GM10266 (cell line): ENCODE measurements around the gene CD44.
"Not testable (repeated sequence)": the region's sequence is repeated elsewhere in the genome, so short reads cannot be mapped to it uniquely, and the experiment has no call there.

ENCODE experiments used
- DNase-seq: peaks from one replicate; pipeline ENCODE4 v3.0.0; 2012; ENCODE audit errors: extremely low spot score
- TF ChIP-seq, protein P1 (sequence below): IDR thresholded peaks from 2 replicates; pipeline ENCODE4 v1.5.1; 2012; ENCODE audit warnings: mild to moderate bottlenecking, low read depth; ENCODE audit not compliant: control insufficient read depth, insufficient read depth; ENCODE audit errors: missing control alignments

The CD44 gene

DNA sequence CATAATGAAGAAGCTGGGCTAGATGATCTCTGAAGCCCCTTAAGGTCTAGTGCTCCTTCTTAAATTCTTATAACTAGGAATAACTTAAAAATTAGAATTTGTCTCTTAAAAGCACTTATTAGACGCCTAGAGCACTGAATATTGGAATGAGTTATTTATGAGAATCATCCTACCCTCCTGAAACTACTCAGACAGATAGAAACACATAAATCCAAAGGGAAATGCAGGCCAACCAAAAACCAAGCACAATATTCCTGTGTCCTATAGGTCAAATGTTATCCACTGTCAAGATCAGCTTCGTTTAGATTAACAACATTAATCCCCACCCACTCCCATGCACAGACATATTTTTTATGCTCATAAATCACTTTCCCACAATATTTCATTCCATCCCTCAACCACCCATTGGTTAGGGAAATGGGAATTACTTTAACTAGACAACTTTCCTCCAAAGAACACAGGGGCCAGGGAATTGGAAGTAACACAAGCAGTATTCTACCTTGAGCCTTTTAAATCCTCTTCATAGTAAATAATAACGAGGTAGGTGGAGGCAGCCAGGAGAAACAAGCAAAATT, 87.1 kb downstream of the CD44 start:
- no peak for DNase-seq
- TF ChIP-seq, protein P1, sequence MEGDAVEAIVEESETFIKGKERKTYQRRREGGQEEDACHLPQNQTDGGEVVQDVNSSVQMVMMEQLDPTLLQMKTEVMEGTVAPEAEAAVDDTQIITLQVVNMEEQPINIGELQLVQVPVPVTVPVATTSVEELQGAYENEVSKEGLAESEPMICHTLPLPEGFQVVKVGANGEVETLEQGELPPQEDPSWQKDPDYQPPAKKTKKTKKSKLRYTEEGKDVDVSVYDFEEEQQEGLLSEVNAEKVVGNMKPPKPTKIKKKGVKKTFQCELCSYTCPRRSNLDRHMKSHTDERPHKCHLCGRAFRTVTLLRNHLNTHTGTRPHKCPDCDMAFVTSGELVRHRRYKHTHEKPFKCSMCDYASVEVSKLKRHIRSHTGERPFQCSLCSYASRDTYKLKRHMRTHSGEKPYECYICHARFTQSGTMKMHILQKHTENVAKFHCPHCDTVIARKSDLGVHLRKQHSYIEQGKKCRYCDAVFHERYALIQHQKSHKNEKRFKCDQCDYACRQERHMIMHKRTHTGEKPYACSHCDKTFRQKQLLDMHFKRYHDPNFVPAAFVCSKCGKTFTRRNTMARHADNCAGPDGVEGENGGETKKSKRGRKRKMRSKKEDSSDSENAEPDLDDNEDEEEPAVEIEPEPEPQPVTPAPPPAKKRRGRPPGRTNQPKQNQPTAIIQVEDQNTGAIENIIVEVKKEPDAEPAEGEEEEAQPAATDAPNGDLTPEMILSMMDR: no peak

DNA sequence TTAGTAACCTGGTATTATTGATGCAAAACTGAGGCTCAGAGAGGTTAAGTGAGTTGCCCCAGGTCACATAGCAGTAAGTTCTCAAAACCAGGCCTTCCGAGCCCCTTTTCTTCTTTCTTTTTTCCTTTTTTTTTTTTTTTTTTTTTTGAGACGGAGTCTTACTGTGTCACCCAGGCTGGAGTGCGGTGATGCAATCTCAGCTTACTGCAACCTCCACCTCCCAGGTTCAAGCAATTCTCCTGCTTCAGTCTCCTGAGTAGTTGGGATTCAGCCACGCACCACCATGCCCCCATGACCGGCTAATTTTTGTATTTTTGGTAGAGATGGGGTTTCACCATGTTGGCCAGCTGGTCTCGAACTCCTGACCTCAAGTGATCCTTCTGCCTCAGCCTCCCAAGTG, 87.8 kb downstream of the CD44 start:
- not testable (repeated sequence) for DNase-seq

DNA sequence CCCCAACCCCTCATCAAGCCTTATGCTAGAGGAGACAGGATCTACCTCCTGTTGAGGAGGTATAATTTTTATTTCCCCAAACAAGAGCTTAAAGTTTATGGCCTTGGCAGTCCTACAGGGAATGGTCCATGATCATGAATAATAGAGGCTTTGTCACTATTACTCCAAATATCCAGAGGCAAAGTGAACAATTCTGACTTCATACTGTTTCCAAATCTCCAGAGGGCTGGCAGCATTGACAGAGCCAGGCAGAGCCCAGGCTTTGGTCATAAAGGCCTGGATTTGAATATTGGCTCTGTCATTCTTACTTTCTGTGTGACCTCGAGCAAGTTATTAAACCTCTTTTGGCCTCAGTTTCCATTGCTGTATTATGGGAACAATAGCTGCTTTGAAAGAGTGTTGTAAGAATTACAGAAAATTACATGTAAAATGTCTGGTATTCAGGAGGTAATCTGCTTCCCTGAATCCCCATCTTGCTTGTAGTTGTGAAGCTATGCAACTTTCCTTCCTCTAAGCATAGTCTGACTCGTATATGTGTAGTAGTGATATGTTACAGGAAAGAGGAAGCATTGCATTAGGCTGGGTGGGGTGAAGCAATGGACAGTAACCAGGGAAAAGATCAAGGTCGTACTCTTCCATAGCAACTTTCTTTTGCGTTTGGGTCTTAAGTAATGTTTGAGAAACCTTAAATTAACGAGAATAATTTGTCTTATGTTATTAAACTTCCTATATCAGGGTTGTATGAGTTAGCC, 88.8 kb downstream of the CD44 start:
- no peak for DNase-seq

DNA sequence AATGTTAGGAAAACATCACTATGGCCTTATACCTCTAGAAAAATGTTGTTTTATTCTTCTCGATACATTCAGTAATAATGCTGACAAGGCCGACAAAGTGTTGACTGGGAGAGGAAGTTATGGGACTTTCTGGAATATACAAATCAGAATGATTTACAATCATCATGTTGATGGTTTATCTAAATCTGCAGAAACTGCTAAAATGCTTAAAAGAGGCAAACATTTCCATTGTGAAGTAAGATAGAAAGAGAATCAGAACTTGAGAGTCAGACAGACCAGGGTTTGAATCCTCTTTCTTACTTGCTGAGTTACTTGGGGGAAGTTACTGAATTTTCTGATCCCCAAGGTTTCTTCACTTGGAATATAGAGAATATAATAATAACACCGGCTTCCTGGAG, 89.4 kb downstream of the CD44 start:
- TF ChIP-seq, protein P1: no peak

More for the DNA sequence above, 88.8 kb downstream of the CD44 start:
- TF ChIP-seq, protein P1: no peak

DNA sequence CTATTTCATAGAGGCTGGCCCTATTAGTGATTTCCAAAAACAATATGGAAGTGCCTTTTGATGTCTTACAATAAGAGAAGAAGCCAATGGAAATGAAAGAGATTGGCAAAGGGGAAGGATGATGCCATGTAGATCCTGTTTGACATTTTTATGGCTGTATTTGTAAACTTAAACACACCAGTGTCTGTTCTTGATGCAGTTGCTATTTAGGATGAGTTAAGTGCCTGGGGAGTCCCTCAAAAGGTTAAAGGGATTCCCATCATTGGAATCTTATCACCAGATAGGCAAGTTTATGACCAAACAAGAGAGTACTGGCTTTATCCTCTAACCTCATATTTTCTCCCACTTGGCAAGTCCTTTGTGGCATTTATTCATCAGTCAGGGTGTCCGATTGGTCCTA, 91.4 kb downstream of the CD44 start:
- DNase-seq: no peak
- TF ChIP-seq, protein P1: no peak

More for the DNA sequence above, 89.4 kb downstream of the CD44 start:
- no peak for DNase-seq

DNA sequence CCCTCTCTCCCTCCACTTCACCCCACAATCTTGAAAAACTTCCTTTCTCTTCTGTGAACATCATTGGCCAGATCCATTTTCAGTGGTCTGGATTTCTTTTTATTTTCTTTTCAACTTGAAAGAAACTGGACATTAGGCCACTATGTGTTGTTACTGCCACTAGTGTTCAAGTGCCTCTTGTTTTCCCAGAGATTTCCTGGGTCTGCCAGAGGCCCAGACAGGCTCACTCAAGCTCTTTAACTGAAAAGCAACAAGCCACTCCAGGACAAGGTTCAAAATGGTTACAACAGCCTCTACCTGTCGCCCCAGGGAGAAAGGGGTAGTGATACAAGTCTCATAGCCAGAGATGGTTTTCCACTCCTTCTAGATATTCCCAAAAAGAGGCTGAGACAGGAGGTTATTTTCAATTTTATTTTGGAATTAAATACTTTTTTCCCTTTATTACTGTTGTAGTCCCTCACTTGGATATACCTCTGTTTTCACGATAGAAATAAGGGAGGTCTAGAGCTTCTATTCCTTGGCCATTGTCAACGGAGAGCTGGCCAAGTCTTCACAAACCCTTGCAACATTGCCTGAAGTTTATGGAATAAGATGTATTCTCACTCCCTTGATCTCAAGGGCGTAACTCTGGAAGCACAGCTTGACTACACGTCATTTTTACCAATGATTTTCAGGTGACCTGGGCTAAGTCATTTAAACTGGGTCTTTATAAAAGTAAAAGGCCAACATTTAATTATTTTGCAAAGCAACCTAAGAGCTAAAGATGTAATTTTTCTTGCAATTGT, 92.3 kb downstream of the CD44 start:
- TF ChIP-seq, protein P1: no peak
- no peak for DNase-seq

DNA sequence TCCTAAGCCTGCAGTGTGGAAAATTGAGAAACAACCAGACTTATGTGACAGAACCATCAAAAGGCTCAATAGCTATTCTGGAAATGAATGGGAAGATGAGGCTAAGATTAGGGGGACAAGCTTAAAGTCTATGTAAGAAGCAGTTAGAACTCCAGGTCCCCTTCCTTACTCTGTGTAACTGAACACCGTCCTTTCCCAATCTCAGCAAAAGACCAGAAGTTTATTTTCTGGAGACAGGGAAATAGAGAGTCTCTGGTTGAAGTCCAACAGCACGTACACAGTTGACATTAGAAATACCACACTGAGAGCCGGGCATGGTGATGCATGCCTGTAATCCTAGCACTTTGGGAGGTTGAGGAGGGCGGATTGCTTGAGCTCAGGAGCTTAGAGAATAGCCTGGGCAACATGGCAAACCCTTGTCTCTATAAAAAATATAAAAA, 93.9 kb downstream of the CD44 start:
- TF ChIP-seq, protein P1: no peak
- DNase-seq: no peak
